Measurements from ENCODE around the gene SOCS3. TPM values are rescaled to one million over a fixed set of nuclear protein-coding genes. Genes with fewer than 3 reads are reported as not detected.

The SOCS3 gene
- total and polyA plus RNA-seq, 10 of the 15 experiments (the other 5 are each of a cell fraction or from before 2014, with no cell fraction given) = 0.05 to 3.9 (median 1.0) TPM

DNA sequence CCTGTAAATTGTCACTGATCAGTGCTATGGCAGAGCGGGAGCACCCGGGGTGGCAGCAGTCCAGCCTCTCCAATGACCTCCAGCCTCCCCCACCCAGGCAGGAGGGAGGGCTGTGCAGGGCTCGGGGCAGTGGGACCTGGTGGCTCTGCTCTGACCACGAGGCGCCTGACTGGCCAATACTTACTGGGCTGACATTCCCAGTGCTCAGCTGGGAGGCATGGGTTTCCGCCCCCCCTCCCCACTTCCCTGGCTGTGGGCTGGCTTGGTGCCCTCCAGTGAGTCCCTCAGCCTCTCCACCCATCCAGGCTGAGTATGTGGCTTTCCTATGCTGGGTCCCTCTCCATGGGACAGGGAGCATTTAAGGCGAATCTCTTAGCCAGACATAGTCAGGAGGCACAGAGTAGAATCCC is 2.7 kb downstream of the SOCS3 start:
- 12% methylated on average over 7 of the region's 7 CpGs for WGBS (ENCODE audit: insufficient coverage, insufficient replicate concordance, low lambda C conversion rate, missing lambda C conversion rate)
- Histone ChIP-seq H3K36me3 (ENCODE audit: control insufficient read depth in 2 of 2, insufficient read depth in 2 of 2, low read length in 1 of 2) (no peaks in the 10 kb centered on the region; a peak in 1 of 4 replicates), H3K4me1 (ENCODE audit: control insufficient read depth, insufficient read depth, low read length) (peaks cover 43% of the 10 kb centered on the region), H4K20me1 (ENCODE audit: control insufficient read depth, insufficient read depth) (no peaks in the 10 kb centered on the region), H3K79me2 (ENCODE audit: control insufficient read depth, insufficient read depth, low read length) (peaks cover 8% of the 10 kb centered on the region), H2AFZ (ENCODE audit: control insufficient read depth, low read depth, low read length) (no peak overlapping the region), H3K27ac (ENCODE audit: control insufficient read depth, insufficient read depth) (no peak overlapping the region), H3K9me3 (replicated peaks; ENCODE audit: control insufficient read depth, insufficient read depth, low read length) (no peaks in the 10 kb centered on the region), H3K27me3 (replicated peaks in 1 of 2; ENCODE audit: control insufficient read depth in 2 of 2, insufficient read depth in 2 of 2, low read length in 1 of 2) (peaks cover 0 to 3% of the 10 kb centered on the region in 2 experiments; a peak in 1 of 4 replicates), H3K4me2 (ENCODE audit: control insufficient read depth, insufficient read depth) (peak overlapping the region; percentile 69), H3K9ac (ENCODE audit: control insufficient read depth, insufficient read depth, low read length) (peak overlapping the region; percentile 19; the same call in 1 of the 2 replicates), H3K4me3 (peak overlapping the region; percentile 30; the same call in 1 of the 2 replicates)
- POLR2A ChIA-PET = interaction anchor here (0.6 to 2.0 kb wide), 2 partner anchors 43 to 75 kb away, joined by 4 to 6 read pairs; no protein-coding TSS in a partner anchor
- TF ChIP-seq HCFC1 (IDR thresholded peaks at IDR 0.05; ENCODE audit: low read length) = no peak
- no peak for TF ChIP-seq BMI1 (IDR thresholded peaks at IDR 0.05; ENCODE audit: borderline replicate concordance)
- no peak for TF ChIP-seq BHLHE40 (IDR thresholded peaks at IDR 0.05; ENCODE audit: borderline replicate concordance in 1 of 2, low read depth in 2 of 2, low read length in 1 of 2)
- no peak for TF ChIP-seq NKRF (conservative IDR thresholded peaks at IDR 0.05)
- no peak for TF ChIP-seq ZBTB33 (IDR thresholded peaks at IDR 0.05)
- TF ChIP-seq ZNF622 (IDR thresholded peaks at IDR 0.05) = no peak
- no peak for TF ChIP-seq KLF5 (IDR thresholded peaks at IDR 0.05; ENCODE audit: partially characterized antibody)
- TF ChIP-seq POLR2AphosphoS5 (IDR thresholded peaks at IDR 0.05; ENCODE audit: low read length) = no peak; the same call in 1 of the 2 replicates
- TF ChIP-seq RELA (IDR thresholded peaks at IDR 0.05; ENCODE audit: borderline replicate concordance, partially characterized antibody) = no peak
- TF ChIP-seq PAX8 (IDR thresholded peaks at IDR 0.05) = no peak
- TF ChIP-seq POLR2A (IDR thresholded peaks at IDR 0.05; ENCODE audit: low read depth, low read length) = 0 out of 2 replicates have a peak, but pooled peaks have one; percentile 35
- 0 out of 2 replicates have a peak, but pooled peaks have one; percentile 27 for TF ChIP-seq GATAD2B (conservative IDR thresholded peaks at IDR 0.05; ENCODE audit: low read depth)
- TF ChIP-seq SPI1 (IDR thresholded peaks at IDR 0.05; ENCODE audit: borderline replicate concordance, insufficient read depth, low read depth, low read length) = no peak
- no peak for TF ChIP-seq ATF3 (IDR thresholded peaks at IDR 0.05; ENCODE audit: borderline replicate concordance, extremely low read depth, low read depth, low read length)
- TF ChIP-seq, protein P1, sequence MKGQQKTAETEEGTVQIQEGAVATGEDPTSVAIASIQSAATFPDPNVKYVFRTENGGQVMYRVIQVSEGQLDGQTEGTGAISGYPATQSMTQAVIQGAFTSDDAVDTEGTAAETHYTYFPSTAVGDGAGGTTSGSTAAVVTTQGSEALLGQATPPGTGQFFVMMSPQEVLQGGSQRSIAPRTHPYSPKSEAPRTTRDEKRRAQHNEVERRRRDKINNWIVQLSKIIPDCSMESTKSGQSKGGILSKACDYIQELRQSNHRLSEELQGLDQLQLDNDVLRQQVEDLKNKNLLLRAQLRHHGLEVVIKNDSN (IDR thresholded peaks at IDR 0.05; ENCODE audit: borderline replicate concordance, extremely low read length, insufficient read depth, low read depth, low read length) = no peak
- TF ChIP-seq, protein P2, sequence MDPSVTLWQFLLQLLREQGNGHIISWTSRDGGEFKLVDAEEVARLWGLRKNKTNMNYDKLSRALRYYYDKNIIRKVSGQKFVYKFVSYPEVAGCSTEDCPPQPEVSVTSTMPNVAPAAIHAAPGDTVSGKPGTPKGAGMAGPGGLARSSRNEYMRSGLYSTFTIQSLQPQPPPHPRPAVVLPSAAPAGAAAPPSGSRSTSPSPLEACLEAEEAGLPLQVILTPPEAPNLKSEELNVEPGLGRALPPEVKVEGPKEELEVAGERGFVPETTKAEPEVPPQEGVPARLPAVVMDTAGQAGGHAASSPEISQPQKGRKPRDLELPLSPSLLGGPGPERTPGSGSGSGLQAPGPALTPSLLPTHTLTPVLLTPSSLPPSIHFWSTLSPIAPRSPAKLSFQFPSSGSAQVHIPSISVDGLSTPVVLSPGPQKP (IDR thresholded peaks at IDR 0.05; ENCODE audit: low read depth, low read length) = no peak
- no peak for TF ChIP-seq FOXM1 (IDR thresholded peaks at IDR 0.05; ENCODE audit: low read depth, low read length)
- TF ChIP-seq RBBP5 (conservative IDR thresholded peaks at IDR 0.05) = no peak
- TSS peak; percentile 70 for BruUV-seq (replicated peaks)
- no peak for FAIRE-seq
- RAD21 ChIA-PET (ENCODE audit: unreplicated experiment) = interaction anchor here (0.7 to 2.0 kb wide), 5 partner anchors 40 to 106 kb away, joined by 3 to 12 read pairs (median 9); no protein-coding TSS in a partner anchor
- in situ Hi-C loops (cut with MboI) = no loop called here
- ATAC-seq = 0 out of 3 replicates have a peak, but pooled peaks have one; percentile 4
- intact Hi-C loops (cut with micrococcal nuclease; ENCODE audit: unreplicated experiment) = loop anchor here (2.0 kb wide), 1 partner anchor 40 kb away; no protein-coding TSS in a partner anchor
- CTCF ChIA-PET = interaction anchor here (1.0 to 4.1 kb wide), 5 partner anchors 18 to 67 kb away, joined by 3 to 18 read pairs (median 4); no protein-coding TSS in a partner anchor
- no peak for DNase-seq (ENCODE audit: low read depth, low spot score)
- SMC1A ChIA-PET (ENCODE audit: uncharacterized antibody, unreplicated experiment) = interaction anchor here (0.7 to 2.5 kb wide), 5 partner anchors 13 to 41 kb away, joined by 3 to 11 read pairs (median 4); no protein-coding TSS in a partner anchor
